Colonic mucosa (tissue), 4 donors: Measurements from ENCODE around the gene COL9A3. TPM values are rescaled to one million over a fixed set of nuclear protein-coding genes. Genes with fewer than 3 reads are reported as not detected.

Source experiments
- DNase-seq: peaks from one replicate; pipeline ENCODE4 v3.0.0-alpha.2; 2020
- H3K27ac ChIP-seq: fragments of 200-600 bp; one replicate; pipeline ENCODE4 v1.8.0; 2021
- H3K27me3 ChIP-seq: fragments of 200-600 bp; one replicate; pipeline ENCODE4 v1.8.0; 2021
- H3K36me3 ChIP-seq: fragments of 200-600 bp; one replicate; pipeline ENCODE4 v1.8.0; 2021
- H3K4me1 ChIP-seq: fragments of 200-600 bp; one replicate; pipeline ENCODE4 v1.8.0; 2021; ENCODE audit warnings: mild to moderate bottlenecking
- H3K4me3 ChIP-seq: fragments of 200-600 bp; one replicate; pipeline ENCODE4 v1.8.0; 2021
- H3K9ac ChIP-seq, 2 donors: one replicate each; pipeline ENCODE4 v1.7.0; 2013; ENCODE audit warnings: control low read depth in 2 of 2, low read depth in 2 of 2, low read length in 2 of 2
- H3K9me3 ChIP-seq: fragments of 200-600 bp; one replicate; pipeline ENCODE4 v1.8.0; 2021
- CTCF ChIP-seq: fragments of 200-600 bp; IDR thresholded peaks from one replicate; pipeline ENCODE4 v1.8.0; 2022; ENCODE audit warnings: antibody characterized with exemption, mild to moderate bottlenecking
- intact Hi-C: fragments of 100-400 bp; cut with DNase I; formaldehyde crosslinking; loops from one replicate; pipeline ENCODE4 v1.14.1; 2022
- total RNA-seq, 2 donors: library from RNA; stranded (reverse); fragmentation: NEBNext Ultra II Directional in 1 of 2; extraction: Animal tissue kit (Norgen Biotek cat#: 25700) in 1 of 2; gene quantifications; one replicate each; pipeline ENCODE4 v1.2.1, GENCODE V29; 2021
- donor health status: healthy.
- donor health status: DM: no; HTN: no; CAD: no.
- donor health status: DM: no; HTN: no; CAD: no.

COL9A3 gene
- total RNA-seq, 2 donors from 2014 or later, result 2.7 to 3.6 TPM

GRCh38 chr20:62837790-62838127 is 20.9 kb downstream of the COL9A3 start:
- TF ChIP-seq CTCF, result no peak

GRCh38 chr20:62838128-62838891 is 21.5 kb downstream of the COL9A3 start:
- H3K27me3 ChIP-seq, result no peaks in the 10 kb centered on the region
- no peaks in the 10 kb centered on the region for H3K36me3 ChIP-seq
- no peak for TF ChIP-seq CTCF
- peak overlapping the region; percentile 57 for H3K27ac ChIP-seq
- H3K9ac ChIP-seq, result peak overlapping the region in 1 of 2 donors; percentile 68
- peak; percentile 96 for DNase-seq
- H3K9me3 ChIP-seq, result no peaks in the 10 kb centered on the region
- no peak overlapping the region for H3K4me3 ChIP-seq
- no peaks in the 10 kb centered on the region for H3K4me1 ChIP-seq
- intact Hi-C loops, result no loop called here

More at GRCh38 chr20:62837790-62838127, 20.9 kb downstream of the COL9A3 start:
- no peaks in the 10 kb centered on the region for H3K36me3 ChIP-seq
- peak overlapping the region in 1 of 2 donors; percentile 8 for H3K9ac ChIP-seq
- H3K27ac ChIP-seq, result no peak overlapping the region
- H3K27me3 ChIP-seq, result no peaks in the 10 kb centered on the region
- H3K4me1 ChIP-seq, result peaks cover 4% of the 10 kb centered on the region
- no peaks in the 10 kb centered on the region for H3K9me3 ChIP-seq
- H3K4me3 ChIP-seq, result no peak overlapping the region
- DNase-seq, result no peak
- intact Hi-C loops, result no loop called here

- DNase-seq, result no peak
- no peaks in the 10 kb centered on the region for H3K36me3 ChIP-seq
Observed at GRCh38 chr20:62839261-62839660, 22.4 kb downstream of the COL9A3 start.

GRCh38 chr20:62839816-62840215 is 23.0 kb downstream of the COL9A3 start:
- Histone ChIP-seq H3K4me1 (no peaks in the 10 kb centered on the region), H3K27me3 (no peaks in the 10 kb centered on the region), H3K9ac (no peak overlapping the region), H3K27ac (no peak overlapping the region), H3K4me3 (no peak overlapping the region), H3K9me3 (no peaks in the 10 kb centered on the region), H3K36me3 (no peaks in the 10 kb centered on the region)
- DNase-seq, result no peak
- intact Hi-C loops, result no loop called here
- TF ChIP-seq CTCF, result no peak

More at GRCh38 chr20:62839261-62839660, 22.4 kb downstream of the COL9A3 start:
- no peak for TF ChIP-seq CTCF
- no peak overlapping the region for H3K9ac ChIP-seq
- H3K4me1 ChIP-seq, result no peaks in the 10 kb centered on the region
- H3K4me3 ChIP-seq, result no peak overlapping the region
- H3K27me3 ChIP-seq, result no peaks in the 10 kb centered on the region
- intact Hi-C loops, result no loop called here
- H3K9me3 ChIP-seq, result no peaks in the 10 kb centered on the region
- no peak overlapping the region for H3K27ac ChIP-seq

GRCh38 chr20:62840244-62841197 is 23.7 kb downstream of the COL9A3 start:
- no peaks in the 10 kb centered on the region for H3K4me1 ChIP-seq
- peak; percentile 45 for DNase-seq
- no peak for TF ChIP-seq CTCF
- intact Hi-C loops, result no loop called here
- no peaks in the 10 kb centered on the region for H3K36me3 ChIP-seq
- no peaks in the 10 kb centered on the region for H3K27me3 ChIP-seq
- no peak overlapping the region for H3K27ac ChIP-seq
- no peaks in the 10 kb centered on the region for H3K9me3 ChIP-seq
- H3K9ac ChIP-seq, result no peak overlapping the region
- H3K4me3 ChIP-seq, result no peak overlapping the region
